H1 (cell line): ENCODE results near the gene TUBB2B. TPM values are rescaled to one million over a fixed set of nuclear protein-coding genes. Genes with fewer than 3 reads are reported as not detected.
A peak's percentile ranks its signal among the peaks of the same experiment; 100 is the strongest.

ENCODE experiments used
- CTCF ChIA-PET: fragments of 300-600 bp; sonication (Branson Sonifier 250); formaldehyde crosslinking; loops from one replicate; lab custom pipeline; 2021; ENCODE audit not compliant: partially characterized antibody; lab: Charles Lee
- POLR2A ChIA-PET: fragments of 300-600 bp; sonication (Branson Sonifier 250); formaldehyde crosslinking; loops from one replicate; lab custom pipeline; 2021; ENCODE audit warnings: inconsistent platforms; ENCODE audit not compliant: partially characterized antibody; lab: Charles Lee
- DNase-seq, 2 experiments: peaks; one replicate each; pipeline versions ENCODE4 v3.0.0 to v3.0.0-alpha.2; 2010 to 2022; ENCODE audit warnings: low spot score in 2 of 2, low read depth in 1 of 2, mixed read lengths in 1 of 2
- FAIRE-seq: peaks from 2 replicates; lab custom pipeline; 2011; peaks lifted over from hg19 to GRCh38; lab: Jason Lieb, UNC
- H2AFZ ChIP-seq: 2 replicates; pipeline ENCODE4 v1.8.1; 2012; ENCODE audit warnings: low read length, inconsistent platforms
- H2AK5ac ChIP-seq: 2 replicates; pipeline ENCODE4 v1.6.1; 2013; ENCODE audit warnings: low read depth, low read length
- H2BK120ac ChIP-seq: replicated peaks from 2 replicates; pipeline ENCODE3; 2013; ENCODE audit warnings: low read depth, low read length, inconsistent platforms
- H2BK12ac ChIP-seq: 2 replicates; pipeline ENCODE4 v1.6.1; 2013; ENCODE audit warnings: low read depth, low read length
- H2BK15ac ChIP-seq: 2 replicates; pipeline ENCODE4 v1.6.1; 2013; ENCODE audit warnings: low read length
- H2BK20ac ChIP-seq: 2 replicates; pipeline ENCODE4 v1.6.1; 2013; ENCODE audit warnings: low read length
- H2BK5ac ChIP-seq: 2 replicates; pipeline ENCODE4 v1.6.1; 2013; ENCODE audit warnings: low read depth, low read length
- H3K14ac ChIP-seq: 2 replicates; pipeline ENCODE4 v1.6.1; 2013; ENCODE audit warnings: inconsistent platforms; ENCODE audit not compliant: insufficient read length
- H3K18ac ChIP-seq: 2 replicates; pipeline ENCODE4 v1.6.1; 2013; ENCODE audit warnings: low read length; ENCODE audit errors: extremely low read depth
- H3K23ac ChIP-seq: 2 replicates; pipeline ENCODE4 v1.6.1; 2013; ENCODE audit warnings: inconsistent platforms; ENCODE audit not compliant: insufficient read length
- H3K23me2 ChIP-seq: 2 replicates; pipeline ENCODE4 v1.6.1; 2013; ENCODE audit warnings: low read depth, low read length
- H3K27ac ChIP-seq: 2 replicates; pipeline ENCODE4 v1.6.1; 2011; ENCODE audit warnings: low read depth, low read length, inconsistent platforms
- H3K27me3 ChIP-seq, 4 experiments: replicated peaks in 1 of 4; 1 replicate in 1 of 4; 2 replicates in 3 of 4; pipeline versions ENCODE4 v1.6.1 to v1.8.1; 2011 to 2013; ENCODE audit warnings: low read length in 3 of 4, mild to moderate bottlenecking in 3 of 4, inconsistent platforms in 2 of 4, mixed read lengths in 2 of 4, moderate library complexity in 1 of 4; ENCODE audit not compliant: control insufficient read depth in 3 of 4, insufficient read depth in 3 of 4; ENCODE audit errors: extremely low read depth in 1 of 4
- H3K36me3 ChIP-seq, 4 experiments: 2 replicates each; pipeline versions ENCODE4 v1.6.1 to v1.8.1; 2011 to 2013; ENCODE audit warnings: mild to moderate bottlenecking in 4 of 4, low read length in 3 of 4, moderate library complexity in 2 of 4, control low read depth in 1 of 4, inconsistent platforms in 1 of 4; ENCODE audit not compliant: insufficient read depth in 4 of 4, control insufficient read depth in 2 of 4
- H3K4ac ChIP-seq: replicated peaks from 2 replicates; pipeline ENCODE3; 2013; ENCODE audit warnings: low read length, low read depth, mixed read lengths, inconsistent platforms; ENCODE audit not compliant: insufficient read length
- H3K4me1 ChIP-seq, 4 experiments: replicated peaks in 1 of 4; 1 replicate in 1 of 4; 2 replicates in 3 of 4; pipeline versions ENCODE4 v1.6.1 to v1.8.1; 2011 to 2013; ENCODE audit warnings: low read length in 3 of 4, inconsistent platforms in 2 of 4, mixed read lengths in 1 of 4; ENCODE audit not compliant: insufficient read depth in 4 of 4, control insufficient read depth in 3 of 4
- H3K4me2 ChIP-seq, 2 experiments: 2 replicates each; pipeline versions ENCODE4 v1.6.1 to v1.8.1; 2011 to 2013; ENCODE audit warnings: low read depth in 2 of 2, low read length in 2 of 2, control low read depth in 1 of 2, inconsistent platforms in 1 of 2, mild to moderate bottlenecking in 1 of 2; ENCODE audit not compliant: insufficient read depth in 1 of 2
- H3K4me3 ChIP-seq, 4 experiments: fragments of 200-600, 300-600 bp in 1 of 4; sonication (generic), shearing (Covaris generic), sonication (Bioruptor Twin) in 1 of 4; 2 replicates each; pipeline versions ENCODE4 v1.5.1 to v1.8.1; 2011 to 2016; ENCODE audit warnings: low read length in 4 of 4, low read depth in 3 of 4, control low read depth in 2 of 4, inconsistent platforms in 2 of 4, mild to moderate bottlenecking in 2 of 4, mixed read lengths in 1 of 4, moderate library complexity in 1 of 4; ENCODE audit not compliant: insufficient read depth in 2 of 4; ENCODE audit errors: extremely low read depth in 1 of 4
- H3K56ac ChIP-seq: replicated peaks from 2 replicates; pipeline ENCODE3; 2013; ENCODE audit warnings: low read depth, mild to moderate bottlenecking, mixed read lengths, low read length, inconsistent platforms; ENCODE audit not compliant: insufficient read length
- H3K79me1 ChIP-seq: 2 replicates; pipeline ENCODE4 v1.6.1; 2013; ENCODE audit warnings: low read depth, low read length, control low read depth
- H3K79me2 ChIP-seq, 2 experiments: 2 replicates each; pipeline versions ENCODE4 v1.6.1 to v1.8.1; 2012 to 2013; ENCODE audit warnings: low read length in 2 of 2, mild to moderate bottlenecking in 2 of 2, inconsistent platforms in 1 of 2; ENCODE audit not compliant: insufficient read depth in 2 of 2, control insufficient read depth in 1 of 2
- H3K9ac ChIP-seq, 4 experiments: replicated peaks in 1 of 4; 1 replicate in 1 of 4; 2 replicates in 3 of 4; pipeline versions ENCODE4 v1.6.1 to v1.8.1; 2011 to 2013; ENCODE audit warnings: low read depth in 3 of 4, low read length in 3 of 4, control low read depth in 2 of 4, mild to moderate bottlenecking in 2 of 4, moderate library complexity in 2 of 4, inconsistent platforms in 1 of 4; ENCODE audit errors: extremely low read depth in 1 of 4
- H3K9me3 ChIP-seq, 2 experiments: 2 replicates each; pipeline versions ENCODE4 v1.6.1 to v1.8.1; 2012 to 2013; ENCODE audit warnings: mild to moderate bottlenecking in 2 of 2, moderate library complexity in 2 of 2, control low read depth in 1 of 2, inconsistent platforms in 1 of 2, low read depth in 1 of 2, low read length in 1 of 2, mixed read lengths in 1 of 2; ENCODE audit not compliant: insufficient read depth in 2 of 2
- H4K20me1 ChIP-seq, 2 experiments: replicated peaks in 1 of 2; 2 replicates each; pipeline versions ENCODE3 to v1.8.1; 2011 to 2013; ENCODE audit warnings: inconsistent platforms in 2 of 2, low read length in 2 of 2, mild to moderate bottlenecking in 1 of 2; ENCODE audit not compliant: insufficient read depth in 2 of 2, control insufficient read depth in 1 of 2
- H4K5ac ChIP-seq: 2 replicates; pipeline ENCODE4 v1.6.1; 2013; ENCODE audit warnings: low read length, low read depth, mixed read lengths, inconsistent platforms; ENCODE audit not compliant: insufficient read length
- H4K8ac ChIP-seq: 2 replicates; pipeline ENCODE4 v1.8.0; 2013; ENCODE audit warnings: mild to moderate bottlenecking, moderate library complexity, low read length, inconsistent platforms; ENCODE audit not compliant: insufficient read depth; ENCODE audit errors: extremely low read depth
- H4K91ac ChIP-seq: replicated peaks from 2 replicates; pipeline ENCODE3; 2013; ENCODE audit warnings: low read length, mixed read lengths, inconsistent platforms; ENCODE audit not compliant: insufficient read length
- BRCA1 ChIP-seq: IDR thresholded peaks from 2 replicates; pipeline ENCODE4 v1.6.1; 2012; ENCODE audit warnings: low read depth, low read length, improper control_type of control experiment
- CBX8 ChIP-seq: fragments of 300-800, 300-1000 bp; sonication (generic); IDR thresholded peaks from 2 replicates; pipeline ENCODE4 v1.7.1; 2016; ENCODE audit warnings: low read depth, low read length, borderline replicate concordance
- CTCF ChIP-seq, 3 experiments: IDR thresholded peaks; 1 replicate in 2 of 3; 2 replicates in 1 of 3; pipeline versions ENCODE4 v1.5.1 to v1.6.1; 2011; ENCODE audit warnings: low read length in 3 of 3, mild to moderate bottlenecking in 3 of 3, inconsistent platforms in 2 of 3, low read depth in 1 of 3, moderate library complexity in 1 of 3; ENCODE audit not compliant: insufficient read depth in 1 of 3; ENCODE audit errors: control extremely low read depth in 1 of 3
- EZH2 ChIP-seq: fragments of 200-600 bp; sonication (generic); IDR thresholded peaks from 2 replicates; pipeline ENCODE4 v1.7.1; 2012; ENCODE audit warnings: low read depth, mild to moderate bottlenecking, moderate library complexity, low read length, inconsistent platforms; ENCODE audit not compliant: severe bottlenecking
- JUND ChIP-seq: IDR thresholded peaks from 2 replicates; pipeline ENCODE4 v1.6.1; 2011; ENCODE audit warnings: mild to moderate bottlenecking, improper control_type of control experiment, low read length
- KDM1A ChIP-seq: fragments of 200-600, 300-600 bp; sonication (generic); IDR thresholded peaks from 2 replicates; pipeline ENCODE4 v1.7.1; 2016; ENCODE audit warnings: mild to moderate bottlenecking, low read length, borderline replicate concordance
- SIN3A ChIP-seq, 2 experiments: IDR thresholded peaks in 1 of 2; conservative IDR thresholded peaks in 1 of 2; 2 replicates each; pipeline ENCODE4 v1.6.1; 2011 to 2012; ENCODE audit warnings: low read length in 2 of 2, improper control_type of control experiment in 1 of 2, low read depth in 1 of 2, mild to moderate bottlenecking in 1 of 2
- SRF ChIP-seq: IDR thresholded peaks from 2 replicates; pipeline ENCODE4 v1.6.1; 2011; ENCODE audit warnings: mild to moderate bottlenecking, low read depth, low read length, moderate library complexity
- TEAD4 ChIP-seq: IDR thresholded peaks from 2 replicates; pipeline ENCODE4 v1.6.1; 2012; ENCODE audit warnings: low read depth, low read length, inconsistent platforms, mixed read lengths
- YY1 ChIP-seq: IDR thresholded peaks from 2 replicates; pipeline ENCODE4 v1.6.1; 2011; ENCODE audit warnings: low read depth, mild to moderate bottlenecking, low read length
- WGBS, 2 experiments: shearing (Covaris generic) in 1 of 2; methylation state at CpG; one replicate each; pipeline versions ENCODE4 v1.1.6 to v1.1.7; 2013 to 2015; ENCODE audit warnings: low lambda C conversion rate in 2 of 2, mixed read lengths in 2 of 2, inconsistent platforms in 1 of 2, low coverage in 1 of 2, missing lambda C conversion rate in 1 of 2; ENCODE audit not compliant: insufficient replicate concordance in 2 of 2, insufficient coverage in 1 of 2, insufficient read length in 1 of 2; ENCODE audit errors: extremely low coverage in 1 of 2, missing lambda C conversion rate in 1 of 2; 5-methylcytosine and 5-hydroxymethylcytosine counted together
- polyA plus RNA-seq, 7 experiments: library from polyadenylated mRNA; depleted of rRNA in 3 of 7; stranded (reverse) in 5 of 7; unstranded in 2 of 7; fragments of >200 nt in 5 of 7; fragments of 200-250 nt in 2 of 7; gene quantifications; 1 replicate in 5 of 7; 2 replicates in 1 of 7; 4 replicates in 1 of 7; pipeline versions ENCODE4 v1.2.1 to v1.2.3, GENCODE V29; 2011 to 2013; ENCODE audit warnings: missing spikeins in 2 of 7, mixed read lengths in 2 of 7
- total RNA-seq: library from RNA; stranded (reverse); fragmentation: NEBNext Ultra II Directional; extraction: Animal tissue kit (Norgen Biotek cat#: 25700); gene quantifications from 2 replicates; pipeline ENCODE4 v1.2.1, GENCODE V29; 2021

The TUBB2B gene
- total and polyA plus RNA-seq, 2 of the 8 experiments (the other 6 are each of a cell fraction or from before 2014, with no cell fraction given), result 612 to 722 TPM

GRCh38 chr6:3226042-3226441, 1.4 kb downstream of the TUBB2B start:
- Histone ChIP-seq H4K20me1 (peaks cover 15 to 21% of the 10 kb centered on the region in 2 experiments), H3K9me3 (no peaks in the 10 kb centered on the region), H2BK20ac (no peak overlapping the region), H3K23me2 (peaks cover 36% of the 10 kb centered on the region), H3K4me1 (peaks cover 7 to 22% (median 16%) of the 10 kb centered on the region in 4 experiments; a peak in 6 of 7 replicates), H3K79me1 (peaks cover 5% of the 10 kb centered on the region; the same call in 1 of the 2 replicates), H2BK15ac (no peak overlapping the region), H2BK120ac (no peak overlapping the region), H4K8ac (no peak overlapping the region), H3K27ac (peak overlapping the region; percentile 44; the same call in 1 of the 2 replicates), H2BK5ac (no peak overlapping the region), H4K91ac (no peak overlapping the region), H3K4me3 (peak overlapping the region; percentile 87 to 99 (median 94)), H2BK12ac (no peak overlapping the region), H3K79me2 (peaks cover 15 to 19% of the 10 kb centered on the region in 2 experiments), H3K36me3 (peaks cover 4 to 24% (median 10%) of the 10 kb centered on the region in 4 experiments), H3K4me2 (peak overlapping the region; percentile 91 to 98), H3K18ac (no peak overlapping the region), H3K4ac (no peak overlapping the region), H3K56ac (no peak overlapping the region), H4K5ac (no peak overlapping the region), H3K9ac (peak overlapping the region in 3 of 4 experiments; percentile 29 to 93 (median 32); a peak in 3 of 7 replicates), H3K27me3 (peaks cover 0 to 23% (median 19%) of the 10 kb centered on the region in 4 experiments; a peak in 6 of 7 replicates), H2AFZ (no peak overlapping the region), H2AK5ac (no peak overlapping the region), H3K14ac (no peak overlapping the region), H3K23ac (no peak overlapping the region)
- POLR2A ChIA-PET, result interaction anchor here (0.8 to 7.6 kb wide), 22 partner anchors 8 to 158 kb away, joined by 3 to 122 read pairs (median 8); partner anchors contain the start of genes PSMG4, RIPK1 and TUBB2A
- FAIRE-seq, result no peak
- CTCF ChIA-PET, result interaction anchor here (0.7 to 17.3 kb wide), 11 partner anchors 12 to 150 kb away, joined by 3 to 263 read pairs (median 4); no protein-coding TSS in a partner anchor
- DNase-seq, result no peak
- WGBS, 2 experiments, result 83% methylated on average over 10 of the region's 10 CpGs; no CpG with 5 or more reads in 1 of the 2 experiments
- TF ChIP-seq EZH2, result no peak
- TF ChIP-seq JUND, result no peak
- no peak for TF ChIP-seq CTCF (IDR thresholded peaks at IDR 0.05; ENCODE audit: control extremely low read depth in 1 of 3, insufficient read depth in 1 of 3, low read depth in 1 of 3, low read length in 3 of 3)
- no peak for TF ChIP-seq TEAD4
- TF ChIP-seq KDM1A, result no peak
- no peak for TF ChIP-seq YY1
- TF ChIP-seq CBX8, result no peak
- TF ChIP-seq SRF, result no peak
- no peak for TF ChIP-seq BRCA1
- TF ChIP-seq SIN3A (conservative IDR thresholded peaks at IDR 0.05 in 1 of 2, IDR thresholded peaks at IDR 0.05 in 1 of 2; ENCODE audit: low read depth in 1 of 2, low read length in 2 of 2), result no peak
